IMR-90 (cell line): ENCODE data around the gene RHOT2. TPM values are rescaled to one million over a fixed set of nuclear protein-coding genes. Genes with fewer than 3 reads are reported as not detected.

ENCODE experiments used
- ATAC-seq: fragments of 200-7000 bp; cut with Tn5 transposase; 2 replicates; pipeline ENCODE4 v1.9.1; 2020; ENCODE audit warnings: low read depth, mild to moderate bottlenecking, moderate library complexity
- BruUV-seq: library from RNA; stranded (reverse); fragments of 400-500 nt; replicated peaks from 2 replicates; lab custom pipeline; 2021; lab: Mats Ljungman, UMichigan
- CTCF ChIA-PET: fragments of 300-600 bp; formaldehyde crosslinking; extraction: SDS; loops from one replicate; lab custom pipeline; 2021; ENCODE audit warnings: antibody characterized with exemption; lab: Yijun Ruan, JAX
- POLR2A ChIA-PET: fragments of 300-600 bp; sonication (Branson Sonifier 250); formaldehyde crosslinking; loops from one replicate; lab custom pipeline; 2022; ENCODE audit warnings: antibody characterized with exemption; ENCODE audit not compliant: unreplicated experiment; lab: Charles Lee
- DNase-seq: peaks from one replicate; pipeline ENCODE4 v3.0.0; 2013
- H2AFZ ChIP-seq: replicated peaks from 2 replicates; pipeline ENCODE3; 2013; ENCODE audit warnings: low read length, mild to moderate bottlenecking; ENCODE audit not compliant: poor library complexity
- H2AK5ac ChIP-seq: 2 replicates; pipeline ENCODE4 v1.6.1; 2013; ENCODE audit warnings: low read depth, low read length, inconsistent platforms
- H2AK9ac ChIP-seq: replicated peaks from 2 replicates; pipeline ENCODE3; 2013; ENCODE audit warnings: mild to moderate bottlenecking, low read depth, low read length, moderate library complexity; ENCODE audit not compliant: poor library complexity
- H2BK120ac ChIP-seq: 2 replicates; pipeline ENCODE4 v1.6.1; 2013; ENCODE audit warnings: low read depth, low read length, inconsistent platforms
- H2BK15ac ChIP-seq: 3 replicates; pipeline ENCODE4 v1.6.1; 2013; ENCODE audit warnings: low read depth, low read length, inconsistent platforms
- H2BK20ac ChIP-seq: 2 replicates; pipeline ENCODE4 v1.6.1; 2013; ENCODE audit warnings: low read depth, mild to moderate bottlenecking, inconsistent platforms, low read length, moderate library complexity
- H2BK5ac ChIP-seq: 2 replicates; pipeline ENCODE4 v1.6.1; 2013; ENCODE audit warnings: mild to moderate bottlenecking, low read depth, low read length, inconsistent platforms; ENCODE audit not compliant: poor library complexity, severe bottlenecking
- H3K14ac ChIP-seq: replicated peaks from 2 replicates; pipeline ENCODE4 v1.6.1; 2013; ENCODE audit warnings: low read depth, low read length, inconsistent platforms
- H3K18ac ChIP-seq: 2 replicates; pipeline ENCODE4 v1.6.1; 2013; ENCODE audit warnings: low read depth, low read length, control low read depth
- H3K23ac ChIP-seq: 2 replicates; pipeline ENCODE4 v1.6.1; 2013; ENCODE audit warnings: low read depth, low read length, inconsistent platforms
- H3K27ac ChIP-seq: 2 replicates; pipeline ENCODE4 v1.5.1; 2013; ENCODE audit warnings: mild to moderate bottlenecking, control low read depth, low read length; ENCODE audit not compliant: insufficient read depth
- H3K27me3 ChIP-seq: 2 replicates; pipeline ENCODE4 v1.6.1; 2013; ENCODE audit warnings: low read length; ENCODE audit not compliant: control insufficient read depth, insufficient read depth
- H3K36me3 ChIP-seq: 2 replicates; pipeline ENCODE4 v1.6.1; 2013; ENCODE audit warnings: low read length, mixed read lengths; ENCODE audit not compliant: control insufficient read depth, insufficient read depth
- H3K4ac ChIP-seq: 2 replicates; pipeline ENCODE4 v1.6.1; 2013; ENCODE audit warnings: low read depth, low read length, inconsistent platforms
- H3K4me1 ChIP-seq: 2 replicates; pipeline ENCODE4 v1.6.1; 2013; ENCODE audit warnings: low read length, mixed read lengths; ENCODE audit not compliant: control insufficient read depth, insufficient read depth
- H3K4me2 ChIP-seq: 2 replicates; pipeline ENCODE4 v1.6.1; 2013; ENCODE audit warnings: low read depth, mild to moderate bottlenecking, control low read depth, low read length, moderate library complexity
- H3K4me3 ChIP-seq: 2 replicates; pipeline ENCODE4 v1.5.1; 2013; ENCODE audit warnings: low read depth, mild to moderate bottlenecking, control low read depth, low read length, moderate library complexity; ENCODE audit not compliant: insufficient read depth
- H3K56ac ChIP-seq: 2 replicates; pipeline ENCODE4 v1.6.1; 2013; ENCODE audit warnings: low read length, inconsistent platforms; ENCODE audit not compliant: insufficient read depth; ENCODE audit errors: extremely low read depth
- H3K79me1 ChIP-seq, 2 experiments: 2 replicates each; pipeline ENCODE4 v1.6.1; 2013; ENCODE audit warnings: low read length in 2 of 2, inconsistent platforms in 1 of 2, low read depth in 1 of 2
- H3K9ac ChIP-seq: 2 replicates; pipeline ENCODE4 v1.6.1; 2013; ENCODE audit warnings: low read depth, low read length, control low read depth
- H3K9me1 ChIP-seq: 2 replicates; pipeline ENCODE4 v1.6.1; 2013; ENCODE audit warnings: low read length, inconsistent platforms; ENCODE audit not compliant: insufficient read depth
- H3K9me3 ChIP-seq: 2 replicates; pipeline ENCODE4 v1.6.1; 2013; ENCODE audit warnings: low read length; ENCODE audit not compliant: control insufficient read depth, insufficient read depth
- H4K20me1 ChIP-seq: 2 replicates; pipeline ENCODE4 v1.6.1; 2013; ENCODE audit warnings: low read length, inconsistent platforms; ENCODE audit not compliant: insufficient read depth
- H4K5ac ChIP-seq: 2 replicates; pipeline ENCODE4 v1.6.1; 2013; ENCODE audit warnings: mild to moderate bottlenecking, low read depth, low read length, control low read depth
- H4K8ac ChIP-seq, 2 experiments: 2 replicates each; pipeline ENCODE4 v1.6.1; 2013; ENCODE audit warnings: low read depth in 2 of 2, low read length in 2 of 2, control low read depth in 1 of 2, inconsistent platforms in 1 of 2
- H4K91ac ChIP-seq: 2 replicates; pipeline ENCODE4 v1.6.1; 2013; ENCODE audit warnings: low read depth, low read length, inconsistent platforms; ENCODE audit not compliant: insufficient read depth
- CHD1 ChIP-seq: IDR thresholded peaks from 2 replicates; pipeline ENCODE4 v1.6.1; 2012; ENCODE audit warnings: low read depth, low read length, improper control_type of control experiment
- FOS ChIP-seq: fragments of 150-350 bp; IDR thresholded peaks from 2 replicates; pipeline ENCODE4 v1.6.1; 2016; ENCODE audit warnings: low read depth, low read length
- MAFK ChIP-seq: IDR thresholded peaks from 2 replicates; pipeline ENCODE4 v1.6.1; 2012; ENCODE audit warnings: low read depth, low read length, improper control_type of control experiment
- MXI1 ChIP-seq: IDR thresholded peaks from 2 replicates; pipeline ENCODE4 v1.6.1; 2012; ENCODE audit warnings: low read depth, mild to moderate bottlenecking, low read length, moderate library complexity, borderline replicate concordance
- POLR2A ChIP-seq: IDR thresholded peaks from 2 replicates; pipeline ENCODE4 v1.6.1; 2012; ENCODE audit warnings: mild to moderate bottlenecking, low read depth, low read length
- SMC3 ChIP-seq: fragments of 150-350 bp; IDR thresholded peaks from 2 replicates; pipeline ENCODE4 v1.6.1; 2016; ENCODE audit warnings: low read depth, mild to moderate bottlenecking, antibody characterized with exemption, low read length, moderate library complexity
- WGBS, 2 experiments: methylation state at CpG; one replicate each; pipeline versions ENCODE4 v1.1.5 to v1.1.7; 2013; ENCODE audit warnings: missing lambda C conversion rate in 2 of 2; ENCODE audit not compliant: insufficient read length in 1 of 2; ENCODE audit errors: extremely low coverage in 2 of 2; 5-methylcytosine and 5-hydroxymethylcytosine counted together
- dilution Hi-C: fragments of 300-500 bp; cut with HindIII; formaldehyde crosslinking; loops from one replicate; pipeline ENCODE4 v1.14.3; 2018; ENCODE audit warnings: low sequenced_read_pairs; ENCODE audit not compliant: unreplicated experiment
- in situ Hi-C: fragments of 300-500 bp; cut with MboI; formaldehyde crosslinking; loops from 3 replicates; pipeline ENCODE4 v1.14.3; 2019; ENCODE audit warnings: low sequenced_read_pairs, inconsistent platforms, mixed read lengths
- intact Hi-C: fragments of 100-400 bp; cut with micrococcal nuclease; formaldehyde crosslinking; loops from 2 replicates; pipeline ENCODE4 v1.10.0; 2022
- polyA plus RNA-seq, 3 experiments: library from polyadenylated mRNA; depleted of rRNA; stranded (reverse); fragments of >200 nt; gene quantifications; 2 replicates each; pipeline ENCODE4 v1.2.3, GENCODE V29; 2012; ENCODE audit warnings: low replicate concordance in 1 of 3
- total RNA-seq: library from RNA; depleted of rRNA; stranded (reverse); fragments of >200 nt; gene quantifications from 2 replicates; pipeline ENCODE4 v1.2.3, GENCODE V29; 2012

RHOT2 gene
- total and polyA plus RNA-seq, 2 of the 4 experiments (the other 2 are of a cell fraction), result 20.3 to 181 TPM

DNA sequence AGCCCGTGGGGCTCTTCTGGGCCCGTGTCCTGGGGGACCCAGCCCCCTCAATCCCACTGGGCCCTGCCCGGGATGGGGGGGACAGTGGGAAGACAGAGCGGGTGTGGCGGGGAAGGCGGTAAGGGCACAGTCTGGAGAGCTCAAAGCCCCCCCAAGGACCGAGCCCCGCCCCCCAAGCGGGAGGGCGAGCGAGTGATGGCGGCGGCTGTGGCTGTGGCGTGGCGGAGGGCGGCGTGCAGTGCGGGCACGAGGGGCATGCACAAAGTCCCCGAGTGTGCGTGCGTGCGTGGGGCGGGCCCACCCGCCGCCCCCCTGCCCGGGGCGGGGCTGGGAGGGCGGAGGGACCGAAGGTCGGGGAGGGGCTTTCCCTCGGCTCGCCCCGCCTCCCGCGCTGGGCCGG is 25.8 kb downstream of the RHOT2 start:
- intact Hi-C loops (no loop called here), in situ Hi-C loops (no loop called here), dilution Hi-C loops (no loop called here)
- no peak overlapping the region for H3K18ac ChIP-seq
- H3K23ac ChIP-seq, result no peak overlapping the region
- DNase-seq (no peak), ATAC-seq (no peak)
- H4K91ac ChIP-seq, result no peak overlapping the region
- H3K4me3 ChIP-seq, result no peak overlapping the region
- no peak overlapping the region for H3K56ac ChIP-seq
- POLR2A ChIA-PET, result no interaction called here
- no peak overlapping the region for H2AK5ac ChIP-seq
- no peak overlapping the region for H2BK5ac ChIP-seq
- no peak overlapping the region for H3K4me2 ChIP-seq
- H3K14ac ChIP-seq, result no peak overlapping the region
- WGBS, 2 experiments, result 2% methylated on average over 10 of the region's 37 CpGs; no CpG with 5 or more reads in 1 of the 2 experiments
- H2BK120ac ChIP-seq, result no peak overlapping the region
- H3K9ac ChIP-seq, result no peak overlapping the region
- H2AFZ ChIP-seq, result no peak overlapping the region
- H3K9me3 ChIP-seq, result no peaks in the 10 kb centered on the region; the same call in 1 of the 2 replicates
- H3K36me3 ChIP-seq, result no peaks in the 10 kb centered on the region
- no peak for TF ChIP-seq FOS
- no peak for TF ChIP-seq MAFK
- no peak for TF ChIP-seq CHD1
- no peak for TF ChIP-seq MXI1
- no peak for TF ChIP-seq SMC3
- no peak for TF ChIP-seq POLR2A
- CTCF ChIA-PET, result no interaction called here
- H4K20me1 ChIP-seq, result peaks cover 4% of the 10 kb centered on the region; the same call in 1 of the 2 replicates
- H3K27ac ChIP-seq, result no peak overlapping the region
- peaks cover 11% of the 10 kb centered on the region for H3K9me1 ChIP-seq
- H3K4me1 ChIP-seq, result peaks cover 12% of the 10 kb centered on the region
- no peak overlapping the region for H2AK9ac ChIP-seq
- peaks cover 48% of the 10 kb centered on the region for H3K27me3 ChIP-seq
- H3K4ac ChIP-seq, result no peak overlapping the region
- no peak overlapping the region for H4K8ac ChIP-seq
- no peak overlapping the region for H4K5ac ChIP-seq
- no peak overlapping the region for H2BK15ac ChIP-seq
- H3K79me1 ChIP-seq, result peaks cover 9 to 12% of the 10 kb centered on the region in 2 experiments; a peak in 3 of 4 replicates
- no peak overlapping the region for H2BK20ac ChIP-seq
- no TSS peak for BruUV-seq
